GM11168 (cell line): ENCODE measurements around the gene EXOG.

Experiments
- in situ Hi-C: fragments of 300-500 bp; cut with MboI; formaldehyde crosslinking; loops from one replicate; pipeline ENCODE4 v1.12.0; 2022; ENCODE audit warnings: low sequenced_read_pairs; ENCODE audit not compliant: unreplicated experiment

The EXOG gene

DNA sequence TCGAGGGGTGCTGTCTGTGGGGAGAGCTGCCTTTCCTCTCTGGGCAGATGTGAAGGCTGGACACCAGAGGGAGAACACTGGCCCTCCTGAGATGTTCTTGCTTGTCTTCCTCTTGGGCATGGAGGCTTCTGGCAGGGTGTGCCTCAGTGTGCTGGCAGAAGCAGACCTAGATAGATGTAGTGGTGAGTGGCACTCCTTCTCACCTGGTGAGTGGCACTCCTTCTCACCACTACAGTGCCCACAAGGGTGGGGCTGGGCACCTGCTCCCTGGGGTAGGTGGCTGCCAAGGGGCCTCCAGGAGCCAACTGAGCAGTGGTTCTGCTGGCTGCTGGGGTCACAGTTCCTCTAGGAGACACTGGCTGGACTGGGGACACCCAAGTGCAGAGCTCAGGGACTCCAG is 23.8 kb upstream of the EXOG start:
- in situ Hi-C loops, result no loop called here

DNA sequence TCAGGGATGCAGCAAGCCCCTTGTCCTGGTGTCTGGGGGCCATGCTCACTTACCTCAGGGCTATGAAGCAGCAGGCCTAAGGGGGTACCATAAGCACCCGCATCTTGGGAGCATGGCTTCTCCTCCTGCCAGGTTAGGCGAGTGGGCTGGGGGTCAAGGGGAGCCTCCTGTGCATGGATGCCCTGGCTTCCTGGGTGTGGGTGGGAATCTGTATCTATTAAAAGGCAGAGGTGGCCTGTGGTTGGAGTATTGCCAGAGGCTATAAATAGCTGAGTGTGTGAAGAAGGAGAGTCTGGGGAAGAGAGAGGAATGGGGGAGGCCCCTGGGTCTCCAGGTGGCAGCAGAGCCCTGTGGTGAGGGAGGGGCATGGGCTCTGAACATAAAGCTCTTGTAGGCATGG is 22.9 kb upstream of the EXOG start:
- in situ Hi-C loops, result no loop called here

DNA sequence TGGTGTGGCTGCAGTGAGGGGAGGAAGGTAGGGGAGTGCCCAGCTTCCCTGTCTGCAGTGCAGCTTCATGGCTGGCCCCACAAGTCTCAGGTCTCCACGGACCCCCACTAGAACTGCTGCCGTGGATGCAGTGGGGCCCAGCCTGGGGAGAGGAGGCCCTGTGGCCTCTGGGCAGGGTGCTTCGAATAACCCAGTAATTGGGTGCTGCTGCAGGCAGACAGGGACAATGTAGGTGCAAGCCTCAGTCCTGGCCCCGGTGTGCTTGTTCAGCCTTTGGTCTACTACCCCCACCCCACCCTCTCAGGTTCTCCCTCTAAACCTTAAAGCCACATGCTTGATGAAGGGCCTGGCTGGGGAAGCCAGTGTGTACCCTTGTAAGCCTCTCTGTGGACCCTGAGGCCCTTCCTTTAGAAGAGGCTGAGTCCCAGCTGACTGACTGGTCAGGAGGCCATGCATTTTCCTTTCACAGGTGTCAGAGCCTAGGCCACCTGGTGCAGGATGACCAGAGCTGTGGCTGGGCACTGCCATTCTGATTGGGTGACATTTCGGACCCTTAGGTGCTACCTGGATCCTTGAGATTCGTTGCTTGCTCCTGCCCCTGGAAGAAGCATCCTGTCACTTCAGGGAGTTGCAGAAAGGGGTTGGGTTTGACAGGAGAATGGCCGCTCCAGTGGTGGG is 21.1 kb upstream of the EXOG start:
- in situ Hi-C loops, result loop anchor here (25.0 kb wide), 1 partner anchor 338 kb away; the partner anchor contains the start of genes ACAA1 and MYD88

DNA sequence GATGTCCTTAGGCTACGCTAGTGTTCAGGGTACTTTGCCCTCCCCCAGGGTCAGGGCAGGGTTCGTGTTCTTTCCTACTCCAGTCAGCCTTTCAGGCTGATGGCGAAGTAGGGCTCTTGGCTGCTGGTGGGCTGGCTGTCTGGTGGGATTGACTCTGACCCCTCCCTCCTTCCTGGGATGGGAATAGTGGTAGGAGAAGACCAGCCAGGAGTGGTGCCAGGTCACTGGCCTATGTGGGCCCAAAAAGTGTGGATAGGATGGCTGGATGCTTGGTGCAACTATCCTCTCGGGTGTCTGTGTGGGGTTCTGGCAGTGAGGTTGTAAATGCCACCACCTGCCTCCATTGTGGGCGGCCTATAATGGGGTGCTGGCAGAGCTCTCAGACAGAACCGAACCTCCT is 20.4 kb upstream of the EXOG start:
- in situ Hi-C loops, result loop anchor here (25.0 kb wide), 1 partner anchor 338 kb away; the partner anchor contains the start of genes ACAA1 and MYD88

DNA sequence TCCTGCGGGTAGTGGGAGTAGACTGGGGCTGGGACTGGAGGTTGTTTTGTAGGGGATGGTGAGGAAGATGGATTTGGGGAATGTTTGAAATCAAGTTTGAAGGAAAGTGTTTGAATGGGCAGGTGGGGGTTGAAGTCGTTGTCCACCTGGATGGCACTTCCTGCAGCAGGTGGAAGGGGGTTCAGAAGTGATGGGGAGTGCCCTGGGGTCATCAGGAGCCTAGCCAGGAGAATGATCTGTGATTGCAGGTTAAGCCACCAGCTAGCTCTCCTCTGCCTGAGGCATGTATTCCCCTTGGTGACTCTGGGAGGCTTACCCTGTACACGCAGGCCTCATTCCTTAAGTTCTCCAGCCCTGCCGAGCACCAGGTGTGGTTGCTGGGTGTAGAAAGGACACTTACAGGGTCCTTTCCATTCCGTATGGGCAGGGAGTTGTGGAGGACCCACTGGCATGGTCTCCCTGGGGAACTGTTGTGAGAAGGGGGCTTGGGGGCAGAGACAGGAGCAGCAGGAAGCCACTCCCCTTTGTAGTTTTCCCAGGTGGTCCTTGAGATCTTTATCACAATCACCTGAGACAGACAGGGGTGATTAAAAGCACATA is 19.9 kb upstream of the EXOG start:
- in situ Hi-C loops, result loop anchor here (25.0 kb wide), 1 partner anchor 339 kb away; the partner anchor contains the start of genes ACAA1 and MYD88

DNA sequence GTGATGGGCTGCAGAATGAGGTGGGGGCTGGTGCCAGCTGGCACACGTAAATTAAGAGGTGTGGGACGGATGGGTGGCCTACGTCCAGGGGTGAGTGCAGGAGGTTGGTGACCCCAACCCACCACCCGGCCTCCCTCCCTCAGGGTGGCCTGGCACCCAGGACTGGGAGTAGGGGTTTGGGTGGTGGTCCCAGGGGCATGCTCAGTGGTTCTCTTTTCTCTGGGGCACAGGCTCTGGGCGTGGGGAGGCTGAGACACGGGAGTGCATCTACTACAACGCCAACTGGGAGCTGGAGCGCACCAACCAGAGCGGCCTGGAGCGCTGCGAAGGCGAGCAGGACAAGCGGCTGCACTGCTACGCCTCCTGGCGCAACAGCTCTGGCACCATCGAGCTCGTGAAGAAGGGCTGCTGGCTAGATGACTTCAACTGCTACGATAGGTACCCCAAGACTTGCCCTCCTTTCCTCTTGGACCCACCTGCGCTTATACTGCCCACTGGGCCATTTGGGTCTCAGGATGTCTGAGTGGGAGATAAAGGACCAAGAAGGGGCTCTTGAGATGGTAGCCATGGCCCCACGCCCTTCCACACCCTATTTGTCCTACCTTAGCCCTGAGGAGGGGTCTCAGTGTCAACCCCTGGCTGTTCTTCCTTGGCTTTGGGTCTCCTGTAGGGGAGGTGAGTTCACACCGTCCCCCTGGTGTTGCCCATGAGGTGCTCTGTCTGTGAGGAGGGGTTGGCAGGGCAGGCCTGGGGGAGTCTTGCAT is 18.9 kb upstream of the EXOG start:
- in situ Hi-C loops, result loop anchor here (25.0 kb wide), 1 partner anchor 340 kb away; the partner anchor contains the start of genes ACAA1 and MYD88

DNA sequence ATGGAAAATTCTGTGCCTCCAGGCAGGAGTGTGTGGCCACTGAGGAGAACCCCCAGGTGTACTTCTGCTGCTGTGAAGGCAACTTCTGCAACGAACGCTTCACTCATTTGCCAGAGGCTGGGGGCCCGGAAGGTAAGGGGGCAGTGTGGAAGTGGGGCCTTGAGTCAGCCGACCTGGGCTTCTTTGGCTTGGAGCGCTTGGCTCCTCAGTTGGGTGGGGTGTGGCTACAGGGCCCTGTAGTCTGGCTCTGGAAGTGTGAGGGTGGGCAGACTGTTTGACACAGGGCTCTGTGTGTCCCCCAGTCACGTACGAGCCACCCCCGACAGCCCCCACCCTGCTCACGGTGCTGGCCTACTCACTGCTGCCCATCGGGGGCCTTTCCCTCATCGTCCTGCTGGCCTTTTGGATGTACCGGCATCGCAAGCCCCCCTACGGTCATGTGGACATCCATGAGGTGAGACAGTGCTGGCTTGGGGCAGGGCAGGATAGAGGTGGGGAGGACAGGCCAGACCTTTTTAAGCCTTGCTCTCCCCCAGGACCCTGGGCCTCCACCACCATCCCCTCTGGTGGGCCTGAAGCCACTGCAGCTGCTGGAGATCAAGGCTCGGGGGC is 18.2 kb upstream of the EXOG start:
- in situ Hi-C loops, result loop anchor here (25.0 kb wide), 1 partner anchor 341 kb away; the partner anchor contains the start of genes ACAA1 and MYD88

DNA sequence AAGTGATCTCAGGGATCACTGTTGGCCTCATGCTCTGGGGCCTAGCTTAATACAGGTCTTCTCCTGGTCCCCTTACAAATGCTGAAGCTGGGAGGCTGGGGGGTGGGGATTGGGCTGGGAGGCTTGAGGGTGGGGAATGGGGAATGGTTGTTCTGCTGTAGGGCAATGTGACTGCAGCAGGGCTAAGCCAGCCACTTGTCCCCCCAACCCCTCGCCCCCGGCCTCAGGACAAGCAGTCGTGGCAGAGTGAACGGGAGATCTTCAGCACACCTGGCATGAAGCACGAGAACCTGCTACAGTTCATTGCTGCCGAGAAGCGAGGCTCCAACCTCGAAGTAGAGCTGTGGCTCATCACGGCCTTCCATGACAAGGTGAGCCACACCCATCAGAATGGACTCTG is 17.2 kb upstream of the EXOG start:
- in situ Hi-C loops, result loop anchor here (25.0 kb wide), 1 partner anchor 342 kb away; the partner anchor contains the start of genes ACAA1 and MYD88

DNA sequence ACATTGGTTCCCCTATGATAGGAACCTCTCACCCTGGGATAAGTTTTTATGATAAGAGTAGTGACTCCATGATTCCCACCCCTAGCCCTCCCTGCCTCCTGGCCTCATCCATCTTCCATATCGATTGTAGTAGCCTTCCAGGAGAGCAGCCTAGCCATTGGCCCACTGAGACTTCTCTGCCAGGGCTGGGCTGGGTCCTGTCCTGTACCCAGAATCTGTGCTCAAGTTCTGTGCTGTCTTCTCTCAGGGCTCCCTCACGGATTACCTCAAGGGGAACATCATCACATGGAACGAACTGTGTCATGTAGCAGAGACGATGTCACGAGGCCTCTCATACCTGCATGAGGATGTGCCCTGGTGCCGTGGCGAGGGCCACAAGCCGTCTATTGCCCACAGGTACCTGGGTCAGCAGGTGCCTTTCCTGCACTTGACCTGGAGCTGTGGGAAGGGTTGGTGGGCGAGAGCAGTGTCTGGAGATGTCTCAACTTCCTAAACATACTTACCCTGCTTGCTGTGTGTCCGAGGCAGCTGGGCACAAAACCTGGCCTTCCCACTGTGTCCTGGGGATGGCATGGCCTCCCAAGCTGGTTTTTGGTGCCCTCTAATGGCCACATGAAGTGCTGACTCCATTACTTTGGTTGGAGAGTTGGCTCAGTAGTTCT is 16.6 kb upstream of the EXOG start:
- in situ Hi-C loops, result loop anchor here (5.0 to 25.0 kb wide), 2 partner anchors 132 to 342 kb away; partner anchors contain the start of genes ACAA1, MYD88 and XYLB

DNA sequence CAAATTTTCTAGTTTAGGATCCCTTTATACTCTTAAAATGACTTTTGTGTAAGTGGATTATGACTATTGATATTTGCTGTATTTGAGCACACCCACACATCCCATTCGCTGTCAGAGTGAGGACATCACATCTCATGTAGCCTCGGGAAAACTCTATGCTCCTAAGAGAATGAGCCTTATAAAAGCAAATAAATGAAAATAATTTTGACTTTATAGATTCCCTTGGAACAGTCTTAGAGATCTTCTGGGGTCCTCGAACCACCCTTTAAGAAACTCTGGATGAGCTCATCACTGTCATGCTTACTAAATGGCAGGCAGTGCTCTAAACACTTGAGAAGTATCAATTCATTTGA is 16.1 kb upstream of the EXOG start:
- in situ Hi-C loops, result loop anchor here (5.0 to 25.0 kb wide), 2 partner anchors 133 to 343 kb away; partner anchors contain the start of genes ACAA1, MYD88 and XYLB

DNA sequence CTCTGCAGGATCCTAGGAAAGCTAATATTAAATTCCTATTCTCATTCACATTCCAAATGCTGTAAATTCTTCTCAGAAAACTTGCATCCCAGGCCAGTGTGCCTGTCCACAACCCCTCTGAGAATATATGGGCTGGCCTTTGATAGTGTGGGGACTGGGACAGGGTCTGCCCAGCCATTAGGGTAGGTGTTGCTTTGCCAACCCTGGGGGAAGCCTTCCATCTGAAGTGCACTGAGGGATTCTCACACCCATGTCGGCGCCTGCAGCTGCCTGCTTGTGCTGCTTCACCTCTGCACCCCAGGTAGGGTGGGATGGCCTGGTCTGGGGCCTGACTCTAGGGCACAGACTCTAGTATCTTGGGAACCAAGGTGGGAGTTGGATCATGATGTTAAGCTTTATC is 15.2 kb upstream of the EXOG start:
- in situ Hi-C loops, result loop anchor here (5.0 to 25.0 kb wide), 2 partner anchors 134 to 344 kb away; partner anchors contain the start of genes ACAA1, MYD88 and XYLB

DNA sequence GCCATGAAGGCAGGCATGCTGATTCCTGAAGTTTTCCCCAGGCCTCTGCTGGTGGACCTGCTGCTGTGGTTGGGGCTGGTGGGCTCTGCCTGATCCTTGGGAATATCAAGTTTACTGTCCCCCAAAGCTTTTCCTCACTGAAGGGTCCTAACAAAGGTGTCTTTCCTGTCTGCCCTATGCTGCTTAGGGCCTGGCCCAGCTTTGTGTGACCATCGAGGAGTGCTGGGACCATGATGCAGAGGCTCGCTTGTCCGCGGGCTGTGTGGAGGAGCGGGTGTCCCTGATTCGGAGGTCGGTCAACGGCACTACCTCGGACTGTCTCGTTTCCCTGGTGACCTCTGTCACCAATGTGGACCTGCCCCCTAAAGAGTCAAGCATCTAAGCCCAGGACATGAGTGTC is 13.2 kb upstream of the EXOG start:
- in situ Hi-C loops, result loop anchor here (5.0 to 25.0 kb wide), 2 partner anchors 136 to 346 kb away; partner anchors contain the start of genes ACAA1, MYD88 and XYLB

DNA sequence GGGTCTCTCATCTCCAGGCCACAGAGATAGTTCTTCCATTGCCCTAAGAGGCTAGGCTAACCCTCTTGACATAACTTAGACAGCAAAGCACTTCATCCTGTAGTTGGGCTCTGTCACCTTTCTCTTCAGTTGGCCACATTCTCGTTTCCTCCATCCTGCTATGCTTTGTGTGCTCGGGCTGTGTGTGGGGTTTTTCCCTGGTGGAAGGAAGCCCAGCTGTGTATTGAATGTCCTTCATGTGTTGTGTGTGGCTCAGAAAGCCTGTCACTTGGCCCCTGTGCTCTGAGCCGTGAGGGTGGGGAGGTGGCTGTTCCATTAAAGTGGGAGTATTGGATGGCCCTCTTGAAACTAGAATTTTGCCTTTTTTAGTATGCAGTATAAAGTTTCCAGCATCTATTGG is 8.8 kb upstream of the EXOG start:
- in situ Hi-C loops, result loop anchor here (25.0 kb wide), 1 partner anchor 350 kb away; the partner anchor contains the start of genes ACAA1 and MYD88

DNA sequence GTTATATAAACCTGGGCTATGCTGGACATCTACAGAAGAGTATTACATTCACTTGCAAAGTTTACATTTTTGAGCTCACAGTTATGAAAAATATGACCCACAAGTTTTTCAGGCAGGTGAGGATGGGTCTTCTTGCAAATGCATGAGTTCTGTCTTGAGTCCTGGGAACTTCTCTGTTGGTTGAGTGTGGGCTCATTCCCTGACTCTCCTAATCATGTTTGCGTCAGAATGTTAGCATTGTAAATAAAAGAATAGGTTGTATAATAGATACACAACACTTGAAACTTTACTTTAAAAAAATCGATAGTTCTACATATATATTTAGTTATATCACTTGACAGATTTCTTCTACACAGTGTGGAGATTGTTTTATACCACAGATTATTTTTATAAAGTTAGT is 7.2 kb upstream of the EXOG start:
- in situ Hi-C loops, result loop anchor here (25.0 kb wide), 1 partner anchor 352 kb away; the partner anchor contains the start of genes ACAA1 and MYD88

DNA sequence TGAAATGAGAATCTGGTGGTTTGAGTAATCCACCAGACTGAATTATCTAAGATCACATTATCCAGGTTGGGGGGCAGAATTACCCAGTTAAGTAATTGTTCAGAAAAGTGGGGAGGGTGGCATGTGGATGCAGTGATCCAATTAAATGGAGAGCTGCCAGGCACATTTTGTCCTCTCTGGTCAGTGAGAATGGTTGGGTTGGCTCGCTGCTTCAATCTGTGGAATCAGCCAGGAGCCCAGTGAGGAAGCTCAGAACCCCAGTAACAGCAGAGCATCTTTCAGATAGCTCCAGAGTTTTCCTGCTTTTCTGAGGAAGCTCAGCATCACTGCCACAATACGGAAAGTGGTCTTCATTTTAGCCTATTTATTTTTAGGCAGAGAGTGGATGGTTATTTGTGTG is 6.4 kb upstream of the EXOG start:
- in situ Hi-C loops, result loop anchor here (25.0 kb wide), 1 partner anchor 352 kb away; the partner anchor contains the start of genes ACAA1 and MYD88

DNA sequence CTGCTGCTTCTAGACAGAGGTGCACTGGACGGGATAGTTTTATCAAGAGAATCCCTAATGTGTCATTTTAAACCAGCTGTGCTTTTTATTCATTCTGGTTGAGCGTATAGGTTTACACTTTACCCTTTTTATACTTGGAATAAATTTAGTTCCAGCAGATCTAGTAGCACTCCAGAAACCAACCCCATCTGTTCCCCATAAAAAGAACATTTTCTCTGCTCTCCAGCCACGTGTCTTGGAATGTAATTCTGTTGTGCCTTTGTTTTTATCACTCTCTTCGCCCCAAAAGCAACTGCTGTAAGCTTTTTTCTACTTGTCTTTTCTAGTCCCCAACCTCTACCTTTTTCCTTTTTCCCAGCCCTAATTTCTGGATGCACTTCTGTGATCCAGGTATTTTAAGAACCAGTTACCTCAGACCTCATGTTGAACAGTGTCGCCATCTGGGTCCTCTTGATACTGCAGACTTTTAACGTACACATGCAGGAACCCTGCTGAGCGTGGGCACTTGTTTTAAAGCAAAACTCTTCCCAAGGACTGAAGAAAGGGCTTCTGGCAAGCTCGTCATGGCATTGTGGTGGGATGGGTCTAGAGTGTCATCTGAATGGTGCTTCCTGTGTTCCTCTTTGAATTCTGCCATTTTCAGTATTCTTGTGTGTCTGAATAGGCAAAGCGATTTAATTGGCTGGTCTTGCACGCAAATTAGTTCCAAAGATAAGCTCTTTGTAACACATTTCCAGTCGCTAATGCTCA is 5.7 kb upstream of the EXOG start:
- in situ Hi-C loops, result loop anchor here (25.0 kb wide), 1 partner anchor 353 kb away; the partner anchor contains the start of genes ACAA1 and MYD88

DNA sequence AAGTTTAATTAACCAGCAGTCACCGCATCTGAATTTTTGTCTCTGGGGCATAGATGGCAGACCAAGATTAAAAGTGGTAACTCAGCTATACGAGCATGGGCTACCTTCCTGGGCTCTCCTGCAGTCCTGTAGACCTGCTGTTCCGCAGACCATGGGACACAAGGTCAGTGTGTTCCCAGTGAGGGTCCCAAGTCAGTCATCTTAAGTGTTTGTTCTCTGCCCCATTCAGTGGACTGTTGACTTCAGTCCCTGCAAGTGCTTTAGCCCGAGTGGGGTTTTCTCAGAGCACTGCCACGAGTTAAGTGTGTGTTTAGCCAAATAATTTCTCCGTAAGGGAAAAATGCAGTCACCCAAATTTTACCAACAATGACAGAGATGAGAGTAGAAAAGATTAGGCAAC is 4.9 kb upstream of the EXOG start:
- in situ Hi-C loops, result loop anchor here (25.0 kb wide), 1 partner anchor 354 kb away; the partner anchor contains the start of genes ACAA1 and MYD88

DNA sequence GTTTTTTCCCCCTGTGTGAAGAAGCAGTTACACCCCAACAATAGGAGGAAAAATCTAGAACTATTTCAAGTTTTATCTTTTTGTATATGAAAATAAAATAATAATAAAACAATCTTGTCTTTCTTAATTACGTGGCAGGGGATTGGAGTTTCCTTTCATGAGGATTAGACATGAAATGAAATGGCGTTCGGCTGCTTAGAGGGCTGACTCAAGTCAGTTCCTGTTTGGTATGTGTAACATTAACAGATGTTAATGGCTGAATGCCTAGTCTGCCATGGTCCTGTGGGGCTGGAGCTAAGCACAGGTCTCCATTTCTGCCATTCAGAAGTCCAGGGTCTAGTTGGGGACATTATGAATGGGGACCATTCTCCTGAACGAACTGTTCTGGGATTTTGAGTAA is 3.1 kb upstream of the EXOG start:
- in situ Hi-C loops, result loop anchor here (25.0 kb wide), 1 partner anchor 356 kb away; the partner anchor contains the start of genes ACAA1 and MYD88
